Measurements from ENCODE around the gene TSPEAR. TPM values are rescaled to one million over a fixed set of nuclear protein-coding genes. Genes with fewer than 3 reads are reported as not detected.
A peak's percentile ranks its signal among the peaks of the same experiment; 100 is the strongest.

The TSPEAR gene
- total RNA-seq, 3 donors from 2014 or later (not counting 1 experiment from before 2014, with no cell fraction given), result not detected

DNA sequence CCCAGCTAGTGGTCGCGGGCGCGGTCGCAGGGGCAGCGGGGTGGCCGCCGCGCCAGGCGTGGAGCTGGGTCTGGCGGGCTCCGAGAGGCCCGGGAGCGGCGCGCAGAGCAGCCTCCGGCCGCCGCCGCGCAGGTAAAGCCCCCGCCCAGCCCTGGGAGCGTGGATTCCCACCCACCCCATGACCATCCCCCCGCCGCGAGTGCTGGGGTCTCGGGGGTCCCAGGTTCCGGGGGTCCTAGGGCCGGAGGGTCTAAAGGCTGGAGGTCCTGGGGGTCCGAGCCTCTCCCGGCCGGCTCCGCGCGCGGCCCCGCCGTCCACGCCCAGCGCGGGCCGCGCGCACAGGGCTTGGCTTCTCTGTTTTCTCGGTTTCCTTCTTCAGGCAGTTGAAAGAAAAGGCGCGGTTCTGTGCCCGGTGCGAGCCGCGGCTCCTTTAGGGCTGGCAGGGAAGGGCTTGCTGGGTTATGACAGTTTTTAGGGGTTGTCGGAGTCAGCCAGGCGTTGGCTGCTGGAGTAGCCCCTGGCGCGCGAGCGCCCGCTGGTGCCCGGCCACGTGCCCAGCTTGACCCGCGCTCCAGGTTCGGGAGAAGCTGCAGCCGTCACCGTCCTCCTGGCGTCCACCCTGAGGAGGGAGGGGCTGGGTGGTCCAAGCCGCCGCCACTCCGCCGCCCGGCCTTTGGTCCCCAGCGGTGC lies 255.7 kb downstream of the TSPEAR start:
- peaks cover 17 to 19% of the 10 kb centered on the region in 2 donors for H3K27me3 Mint-ChIP-seq (ENCODE audit: low read depth in 2 of 2)
- Histone ChIP-seq H3K9me3 (ENCODE audit: control insufficient read depth, insufficient read depth, low read length) (peaks cover 3% of the 10 kb centered on the region), H3K36me3 (ENCODE audit: control insufficient read depth, insufficient read depth, low read length) (no peaks in the 10 kb centered on the region), H3K27ac (ENCODE audit: low read length) (no peak overlapping the region), H3K27me3 (ENCODE audit: control insufficient read depth, insufficient read depth, low read length) (no peaks in the 10 kb centered on the region), H3K4me3 (ENCODE audit: low read length) (peak overlapping the region; percentile 47), H3K4me1 (ENCODE audit: control insufficient read depth, insufficient read depth, low read length) (peaks cover 14% of the 10 kb centered on the region)
- H3K27ac Mint-ChIP-seq, result peak overlapping the region in 1 of 2 donors; percentile 73
- peak overlapping the region; percentile 85 for H3K4me3 Mint-ChIP-seq
- TF ChIP-seq, protein P1, sequence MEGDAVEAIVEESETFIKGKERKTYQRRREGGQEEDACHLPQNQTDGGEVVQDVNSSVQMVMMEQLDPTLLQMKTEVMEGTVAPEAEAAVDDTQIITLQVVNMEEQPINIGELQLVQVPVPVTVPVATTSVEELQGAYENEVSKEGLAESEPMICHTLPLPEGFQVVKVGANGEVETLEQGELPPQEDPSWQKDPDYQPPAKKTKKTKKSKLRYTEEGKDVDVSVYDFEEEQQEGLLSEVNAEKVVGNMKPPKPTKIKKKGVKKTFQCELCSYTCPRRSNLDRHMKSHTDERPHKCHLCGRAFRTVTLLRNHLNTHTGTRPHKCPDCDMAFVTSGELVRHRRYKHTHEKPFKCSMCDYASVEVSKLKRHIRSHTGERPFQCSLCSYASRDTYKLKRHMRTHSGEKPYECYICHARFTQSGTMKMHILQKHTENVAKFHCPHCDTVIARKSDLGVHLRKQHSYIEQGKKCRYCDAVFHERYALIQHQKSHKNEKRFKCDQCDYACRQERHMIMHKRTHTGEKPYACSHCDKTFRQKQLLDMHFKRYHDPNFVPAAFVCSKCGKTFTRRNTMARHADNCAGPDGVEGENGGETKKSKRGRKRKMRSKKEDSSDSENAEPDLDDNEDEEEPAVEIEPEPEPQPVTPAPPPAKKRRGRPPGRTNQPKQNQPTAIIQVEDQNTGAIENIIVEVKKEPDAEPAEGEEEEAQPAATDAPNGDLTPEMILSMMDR (IDR thresholded peaks at IDR 0.05), result no peak
- intact Hi-C loops (cut with micrococcal nuclease), result no loop called here
- DNase-seq, result peak in 1 of 2 donors; percentile 57
- H3K36me3 Mint-ChIP-seq, result no peaks in the 10 kb centered on the region
- 3% methylated on average over 72 of the region's 72 CpGs for WGBS (ENCODE audit: insufficient coverage)
- H3K4me1 Mint-ChIP-seq, result peaks cover 0 to 2% of the 10 kb centered on the region in 2 donors
- ATAC-seq, result peak; percentile 28 to 57 (median 34)
- peaks cover 0 to 8% of the 10 kb centered on the region in 2 donors for H3K9me3 Mint-ChIP-seq

DNA sequence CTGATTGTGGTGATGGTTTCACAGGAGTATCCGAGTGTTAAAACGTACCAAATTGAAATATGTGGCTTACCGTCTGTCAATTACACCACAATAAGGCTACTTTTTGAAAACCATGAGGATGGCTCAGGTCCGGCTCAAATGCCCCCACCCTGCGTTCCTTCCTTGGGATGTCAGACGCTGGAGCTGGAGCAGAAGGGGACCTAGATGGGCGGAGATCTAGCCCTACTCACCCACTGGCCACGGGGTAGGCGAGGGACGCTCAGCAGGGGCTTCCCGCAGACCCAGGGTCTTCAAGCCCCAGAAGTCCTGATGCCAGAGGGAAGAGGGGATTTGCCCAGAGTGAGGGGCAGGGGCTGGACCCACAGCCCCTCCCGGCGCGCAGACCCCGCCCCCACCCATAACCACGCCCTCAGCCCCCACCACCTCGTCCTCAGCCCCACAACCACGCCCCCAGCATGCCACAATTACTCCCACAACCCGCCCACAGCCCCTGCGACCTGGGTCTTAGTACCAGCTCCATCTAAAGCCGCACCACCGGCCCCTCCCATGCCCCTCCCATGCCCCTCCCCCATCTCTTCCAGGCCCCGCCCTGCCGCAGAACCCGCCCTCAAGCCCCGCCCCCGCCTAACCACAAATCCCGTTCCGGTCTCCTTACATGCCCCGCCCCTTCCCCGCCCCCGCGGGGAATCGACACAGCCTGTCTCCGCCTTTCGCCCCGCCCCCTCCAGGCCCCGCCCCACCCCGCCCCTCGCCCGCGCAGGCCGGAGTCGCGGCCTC lies 256.4 kb downstream of the TSPEAR start, which contains the start of gene LRRC3:
TSS of gene LRRC3 (plus strand) at position 764 of the 777 bp plus-strand sequence. CDS start 1,135 bp downstream, outside the sequence.
- H3K4me3 Mint-ChIP-seq, result peak within 1 kb of the TSS; percentile 85
- 9% methylated on average over 33 of the region's 45 CpGs for WGBS (ENCODE audit: insufficient coverage)
- DNase-seq (peak; percentile 62 to 91), ATAC-seq (peak; percentile 77 to 83 (median 82))
- H3K36me3 Mint-ChIP-seq, result no peaks in the 10 kb centered on the region
- peak within 1 kb of the TSS in 1 of 2 donors; percentile 73 for H3K27ac Mint-ChIP-seq
- peaks cover 19 to 22% of the 10 kb centered on the region in 2 donors for H3K27me3 Mint-ChIP-seq (ENCODE audit: low read depth in 2 of 2)
- Histone ChIP-seq H3K36me3 (ENCODE audit: control insufficient read depth, insufficient read depth, low read length) (no peaks in the 10 kb centered on the region), H3K4me1 (ENCODE audit: control insufficient read depth, insufficient read depth, low read length) (peaks cover 14% of the 10 kb centered on the region), H3K27ac (ENCODE audit: low read length) (no peak within 1 kb of the TSS), H3K4me3 (ENCODE audit: low read length) (peak within 1 kb of the TSS; percentile 47), H3K27me3 (ENCODE audit: control insufficient read depth, insufficient read depth, low read length) (peaks cover 2% of the 10 kb centered on the region), H3K9me3 (ENCODE audit: control insufficient read depth, insufficient read depth, low read length) (peaks cover 3% of the 10 kb centered on the region)
- H3K4me1 Mint-ChIP-seq, result peaks cover 0 to 4% of the 10 kb centered on the region in 2 donors
- H3K9me3 Mint-ChIP-seq, result peaks cover 0 to 8% of the 10 kb centered on the region in 2 donors
- TF ChIP-seq, protein P1 (IDR thresholded peaks at IDR 0.05), result no peak
- intact Hi-C loops (cut with micrococcal nuclease), result no loop called here

DNA sequence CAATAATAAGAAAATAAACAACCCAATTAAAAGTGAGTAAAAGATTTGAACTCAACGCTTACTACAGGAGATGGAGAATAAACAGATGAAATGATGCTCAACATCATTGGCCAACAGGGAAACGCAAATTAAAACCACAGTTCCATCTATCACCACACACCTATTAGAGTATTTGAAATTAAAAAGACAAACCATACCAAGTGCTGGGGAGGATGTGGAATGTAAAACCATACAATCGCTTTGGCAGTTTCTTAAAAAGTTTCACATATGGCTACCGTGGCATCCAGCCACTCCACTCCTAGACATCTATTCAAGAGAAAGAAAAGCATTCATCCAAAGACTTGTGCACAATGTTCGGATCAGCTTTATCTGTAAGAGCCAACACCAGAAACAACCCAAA lies 257.3 kb downstream of the TSPEAR start:
- WGBS (ENCODE audit: insufficient coverage), result 97% methylated on average over 3 of the region's 5 CpGs
- H3K4me1 ChIP-seq (ENCODE audit: control insufficient read depth, insufficient read depth, low read length), result peaks cover 14% of the 10 kb centered on the region
- intact Hi-C loops (cut with micrococcal nuclease), result no loop called here
- H3K27me3 Mint-ChIP-seq (ENCODE audit: low read depth in 2 of 2), result peaks cover 22 to 28% of the 10 kb centered on the region in 2 donors
- ATAC-seq (no peak), DNase-seq (no peak)
- peaks cover 0 to 4% of the 10 kb centered on the region in 2 donors for H3K4me1 Mint-ChIP-seq
- no peaks in the 10 kb centered on the region for H3K36me3 ChIP-seq (ENCODE audit: control insufficient read depth, insufficient read depth, low read length)
- H3K4me3 ChIP-seq (ENCODE audit: low read length), result no peak overlapping the region
- peak overlapping the region; percentile 76 for H3K4me3 Mint-ChIP-seq
- TF ChIP-seq, protein P1 (IDR thresholded peaks at IDR 0.05), result no peak
- H3K9me3 ChIP-seq (ENCODE audit: control insufficient read depth, insufficient read depth, low read length), result peaks cover 3% of the 10 kb centered on the region
- peaks cover 2% of the 10 kb centered on the region for H3K27me3 ChIP-seq (ENCODE audit: control insufficient read depth, insufficient read depth, low read length)
- no peaks in the 10 kb centered on the region for H3K36me3 Mint-ChIP-seq
- H3K9me3 Mint-ChIP-seq, result peaks cover 0 to 8% of the 10 kb centered on the region in 2 donors
- H3K27ac ChIP-seq (ENCODE audit: low read length), result no peak overlapping the region
- H3K27ac Mint-ChIP-seq, result peak overlapping the region in 1 of 2 donors; percentile 73
